H1 (cell line): ENCODE data around the gene CCDC63. TPM values are rescaled to one million over a fixed set of nuclear protein-coding genes. Genes with fewer than 3 reads are reported as not detected.

Experiments
- CTCF ChIA-PET: fragments of 300-600 bp; sonication (Branson Sonifier 250); formaldehyde crosslinking; loops from one replicate; lab custom pipeline; 2021; ENCODE audit not compliant: partially characterized antibody; lab: Charles Lee
- POLR2A ChIA-PET: fragments of 300-600 bp; sonication (Branson Sonifier 250); formaldehyde crosslinking; loops from one replicate; lab custom pipeline; 2021; ENCODE audit warnings: inconsistent platforms; ENCODE audit not compliant: partially characterized antibody; lab: Charles Lee
- DNase-seq, 2 experiments: peaks; one replicate each; pipeline versions ENCODE4 v3.0.0 to v3.0.0-alpha.2; 2010 to 2022; ENCODE audit warnings: low spot score in 2 of 2, low read depth in 1 of 2, mixed read lengths in 1 of 2
- FAIRE-seq: peaks from 2 replicates; lab custom pipeline; 2011; peaks lifted over from hg19 to GRCh38; lab: Jason Lieb, UNC
- H2AFZ ChIP-seq: 2 replicates; pipeline ENCODE4 v1.8.1; 2012; ENCODE audit warnings: low read length, inconsistent platforms
- H2AK5ac ChIP-seq: 2 replicates; pipeline ENCODE4 v1.6.1; 2013; ENCODE audit warnings: low read depth, low read length
- H2BK120ac ChIP-seq: replicated peaks from 2 replicates; pipeline ENCODE3; 2013; ENCODE audit warnings: low read depth, low read length, inconsistent platforms
- H2BK12ac ChIP-seq: 2 replicates; pipeline ENCODE4 v1.6.1; 2013; ENCODE audit warnings: low read depth, low read length
- H2BK15ac ChIP-seq: 2 replicates; pipeline ENCODE4 v1.6.1; 2013; ENCODE audit warnings: low read length
- H2BK20ac ChIP-seq: 2 replicates; pipeline ENCODE4 v1.6.1; 2013; ENCODE audit warnings: low read length
- H2BK5ac ChIP-seq: 2 replicates; pipeline ENCODE4 v1.6.1; 2013; ENCODE audit warnings: low read depth, low read length
- H3K14ac ChIP-seq: 2 replicates; pipeline ENCODE4 v1.6.1; 2013; ENCODE audit warnings: inconsistent platforms; ENCODE audit not compliant: insufficient read length
- H3K18ac ChIP-seq: 2 replicates; pipeline ENCODE4 v1.6.1; 2013; ENCODE audit warnings: low read length; ENCODE audit errors: extremely low read depth
- H3K23ac ChIP-seq: 2 replicates; pipeline ENCODE4 v1.6.1; 2013; ENCODE audit warnings: inconsistent platforms; ENCODE audit not compliant: insufficient read length
- H3K23me2 ChIP-seq: 2 replicates; pipeline ENCODE4 v1.6.1; 2013; ENCODE audit warnings: low read depth, low read length
- H3K27ac ChIP-seq: 2 replicates; pipeline ENCODE4 v1.6.1; 2011; ENCODE audit warnings: low read depth, low read length, inconsistent platforms
- H3K27me3 ChIP-seq, 4 experiments: replicated peaks in 1 of 4; 1 replicate in 1 of 4; 2 replicates in 3 of 4; pipeline versions ENCODE4 v1.6.1 to v1.8.1; 2011 to 2013; ENCODE audit warnings: low read length in 3 of 4, mild to moderate bottlenecking in 3 of 4, inconsistent platforms in 2 of 4, mixed read lengths in 2 of 4, moderate library complexity in 1 of 4; ENCODE audit not compliant: control insufficient read depth in 3 of 4, insufficient read depth in 3 of 4; ENCODE audit errors: extremely low read depth in 1 of 4
- H3K36me3 ChIP-seq, 4 experiments: 2 replicates each; pipeline versions ENCODE4 v1.6.1 to v1.8.1; 2011 to 2013; ENCODE audit warnings: mild to moderate bottlenecking in 4 of 4, low read length in 3 of 4, moderate library complexity in 2 of 4, control low read depth in 1 of 4, inconsistent platforms in 1 of 4; ENCODE audit not compliant: insufficient read depth in 4 of 4, control insufficient read depth in 2 of 4
- H3K4ac ChIP-seq: replicated peaks from 2 replicates; pipeline ENCODE3; 2013; ENCODE audit warnings: low read length, low read depth, mixed read lengths, inconsistent platforms; ENCODE audit not compliant: insufficient read length
- H3K4me1 ChIP-seq, 4 experiments: replicated peaks in 1 of 4; 1 replicate in 1 of 4; 2 replicates in 3 of 4; pipeline versions ENCODE4 v1.6.1 to v1.8.1; 2011 to 2013; ENCODE audit warnings: low read length in 3 of 4, inconsistent platforms in 2 of 4, mixed read lengths in 1 of 4; ENCODE audit not compliant: insufficient read depth in 4 of 4, control insufficient read depth in 3 of 4
- H3K4me2 ChIP-seq, 2 experiments: 2 replicates each; pipeline versions ENCODE4 v1.6.1 to v1.8.1; 2011 to 2013; ENCODE audit warnings: low read depth in 2 of 2, low read length in 2 of 2, control low read depth in 1 of 2, inconsistent platforms in 1 of 2, mild to moderate bottlenecking in 1 of 2; ENCODE audit not compliant: insufficient read depth in 1 of 2
- H3K4me3 ChIP-seq, 4 experiments: fragments of 200-600, 300-600 bp in 1 of 4; sonication (generic), shearing (Covaris generic), sonication (Bioruptor Twin) in 1 of 4; 2 replicates each; pipeline versions ENCODE4 v1.5.1 to v1.8.1; 2011 to 2016; ENCODE audit warnings: low read length in 4 of 4, low read depth in 3 of 4, control low read depth in 2 of 4, inconsistent platforms in 2 of 4, mild to moderate bottlenecking in 2 of 4, mixed read lengths in 1 of 4, moderate library complexity in 1 of 4; ENCODE audit not compliant: insufficient read depth in 2 of 4; ENCODE audit errors: extremely low read depth in 1 of 4
- H3K56ac ChIP-seq: replicated peaks from 2 replicates; pipeline ENCODE3; 2013; ENCODE audit warnings: low read depth, mild to moderate bottlenecking, mixed read lengths, low read length, inconsistent platforms; ENCODE audit not compliant: insufficient read length
- H3K79me1 ChIP-seq: 2 replicates; pipeline ENCODE4 v1.6.1; 2013; ENCODE audit warnings: low read depth, low read length, control low read depth
- H3K79me2 ChIP-seq, 2 experiments: 2 replicates each; pipeline versions ENCODE4 v1.6.1 to v1.8.1; 2012 to 2013; ENCODE audit warnings: low read length in 2 of 2, mild to moderate bottlenecking in 2 of 2, inconsistent platforms in 1 of 2; ENCODE audit not compliant: insufficient read depth in 2 of 2, control insufficient read depth in 1 of 2
- H3K9ac ChIP-seq, 4 experiments: replicated peaks in 1 of 4; 1 replicate in 1 of 4; 2 replicates in 3 of 4; pipeline versions ENCODE4 v1.6.1 to v1.8.1; 2011 to 2013; ENCODE audit warnings: low read depth in 3 of 4, low read length in 3 of 4, control low read depth in 2 of 4, mild to moderate bottlenecking in 2 of 4, moderate library complexity in 2 of 4, inconsistent platforms in 1 of 4; ENCODE audit errors: extremely low read depth in 1 of 4
- H3K9me3 ChIP-seq, 2 experiments: 2 replicates each; pipeline versions ENCODE4 v1.6.1 to v1.8.1; 2012 to 2013; ENCODE audit warnings: mild to moderate bottlenecking in 2 of 2, moderate library complexity in 2 of 2, control low read depth in 1 of 2, inconsistent platforms in 1 of 2, low read depth in 1 of 2, low read length in 1 of 2, mixed read lengths in 1 of 2; ENCODE audit not compliant: insufficient read depth in 2 of 2
- H4K20me1 ChIP-seq, 2 experiments: replicated peaks in 1 of 2; 2 replicates each; pipeline versions ENCODE3 to v1.8.1; 2011 to 2013; ENCODE audit warnings: inconsistent platforms in 2 of 2, low read length in 2 of 2, mild to moderate bottlenecking in 1 of 2; ENCODE audit not compliant: insufficient read depth in 2 of 2, control insufficient read depth in 1 of 2
- H4K5ac ChIP-seq: 2 replicates; pipeline ENCODE4 v1.6.1; 2013; ENCODE audit warnings: low read length, low read depth, mixed read lengths, inconsistent platforms; ENCODE audit not compliant: insufficient read length
- H4K8ac ChIP-seq: 2 replicates; pipeline ENCODE4 v1.8.0; 2013; ENCODE audit warnings: mild to moderate bottlenecking, moderate library complexity, low read length, inconsistent platforms; ENCODE audit not compliant: insufficient read depth; ENCODE audit errors: extremely low read depth
- H4K91ac ChIP-seq: replicated peaks from 2 replicates; pipeline ENCODE3; 2013; ENCODE audit warnings: low read length, mixed read lengths, inconsistent platforms; ENCODE audit not compliant: insufficient read length
- CEBPB ChIP-seq: IDR thresholded peaks from 2 replicates; pipeline ENCODE4 v1.6.1; 2012; ENCODE audit warnings: low read depth, low read length
- POU5F1 ChIP-seq: IDR thresholded peaks from 2 replicates; pipeline ENCODE4 v1.6.1; 2011; ENCODE audit warnings: low read depth, mild to moderate bottlenecking, low read length, moderate library complexity
- RXRA ChIP-seq: IDR thresholded peaks from 2 replicates; pipeline ENCODE4 v1.6.1; 2011; ENCODE audit warnings: low read depth, mild to moderate bottlenecking, low read length, moderate library complexity; ENCODE audit not compliant: insufficient read depth
- SUZ12 ChIP-seq: fragments of 200-600 bp; sonication (generic); IDR thresholded peaks from 2 replicates; pipeline ENCODE4 v1.6.1; 2012; ENCODE audit warnings: mild to moderate bottlenecking, inconsistent platforms, low read length, moderate library complexity, mixed read lengths
- WGBS, 2 experiments: shearing (Covaris generic) in 1 of 2; methylation state at CpG; one replicate each; pipeline versions ENCODE4 v1.1.6 to v1.1.7; 2013 to 2015; ENCODE audit warnings: low lambda C conversion rate in 2 of 2, mixed read lengths in 2 of 2, inconsistent platforms in 1 of 2, low coverage in 1 of 2, missing lambda C conversion rate in 1 of 2; ENCODE audit not compliant: insufficient replicate concordance in 2 of 2, insufficient coverage in 1 of 2, insufficient read length in 1 of 2; ENCODE audit errors: extremely low coverage in 1 of 2, missing lambda C conversion rate in 1 of 2; 5-methylcytosine and 5-hydroxymethylcytosine counted together
- polyA plus RNA-seq, 7 experiments: library from polyadenylated mRNA; depleted of rRNA in 3 of 7; stranded (reverse) in 5 of 7; unstranded in 2 of 7; fragments of >200 nt in 5 of 7; fragments of 200-250 nt in 2 of 7; gene quantifications; 1 replicate in 5 of 7; 2 replicates in 1 of 7; 4 replicates in 1 of 7; pipeline versions ENCODE4 v1.2.1 to v1.2.3, GENCODE V29; 2011 to 2013; ENCODE audit warnings: missing spikeins in 2 of 7, mixed read lengths in 2 of 7
- total RNA-seq: library from RNA; stranded (reverse); fragmentation: NEBNext Ultra II Directional; extraction: Animal tissue kit (Norgen Biotek cat#: 25700); gene quantifications from 2 replicates; pipeline ENCODE4 v1.2.1, GENCODE V29; 2021
- TF ChIP-seq, protein P1 (sequence below): IDR thresholded peaks from 2 replicates; pipeline ENCODE4 v1.6.1; 2011; ENCODE audit warnings: low read length, improper control_type of control experiment

CCDC63 gene
- total and polyA plus RNA-seq, 2 of the 8 experiments (the other 6 are each of a cell fraction or from before 2014, with no cell fraction given), result 0.42 to 0.93 TPM

GRCh38 chr12:110841007-110841406, 5.8 kb upstream of the CCDC63 start:
- Histone ChIP-seq H3K18ac (no peak overlapping the region), H3K36me3 (no peaks in the 10 kb centered on the region), H4K8ac (no peak overlapping the region), H3K9me3 (no peaks in the 10 kb centered on the region), H4K20me1 (no peaks in the 10 kb centered on the region), H2AK5ac (no peak overlapping the region), H3K9ac (no peak overlapping the region), H3K4ac (no peak overlapping the region), H3K4me1 (no peaks in the 10 kb centered on the region), H3K4me2 (no peak overlapping the region), H4K5ac (no peak overlapping the region), H3K23ac (no peak overlapping the region), H3K14ac (no peak overlapping the region), H3K79me2 (no peaks in the 10 kb centered on the region), H2BK15ac (no peak overlapping the region), H2BK20ac (no peak overlapping the region), H3K4me3 (no peak overlapping the region), H3K27ac (no peak overlapping the region), H2AFZ (0 out of 2 replicates have a peak overlapping the region, but pooled peaks have one; percentile 22), H2BK12ac (no peak overlapping the region), H3K56ac (no peak overlapping the region), H2BK5ac (no peak overlapping the region), H3K27me3 (0 out of 7 replicates have a peak, but pooled peaks cover 0 to 3% (median under 1%) of the 10 kb centered on the region in 4 experiments), H4K91ac (no peak overlapping the region), H3K79me1 (no peaks in the 10 kb centered on the region), H2BK120ac (no peak overlapping the region), H3K23me2 (no peaks in the 10 kb centered on the region)
- POLR2A ChIA-PET, result no interaction called here
- CTCF ChIA-PET, result interaction anchor here (1.2 to 2.7 kb wide), 2 partner anchors 14 to 246 kb away, joined by 3 to 6 read pairs; no protein-coding TSS in a partner anchor
- FAIRE-seq, result no peak
- no peak for TF ChIP-seq CEBPB
- no peak for TF ChIP-seq SUZ12
- no peak for TF ChIP-seq POU5F1
- no peak for TF ChIP-seq RXRA
- TF ChIP-seq, protein P1, sequence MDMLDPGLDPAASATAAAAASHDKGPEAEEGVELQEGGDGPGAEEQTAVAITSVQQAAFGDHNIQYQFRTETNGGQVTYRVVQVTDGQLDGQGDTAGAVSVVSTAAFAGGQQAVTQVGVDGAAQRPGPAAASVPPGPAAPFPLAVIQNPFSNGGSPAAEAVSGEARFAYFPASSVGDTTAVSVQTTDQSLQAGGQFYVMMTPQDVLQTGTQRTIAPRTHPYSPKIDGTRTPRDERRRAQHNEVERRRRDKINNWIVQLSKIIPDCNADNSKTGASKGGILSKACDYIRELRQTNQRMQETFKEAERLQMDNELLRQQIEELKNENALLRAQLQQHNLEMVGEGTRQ, result no peak
- no peak for DNase-seq
- 92% methylated on average over 6 of the region's 6 CpGs; no CpG with 5 or more reads in 1 of the 2 experiments for WGBS, 2 experiments
